Muscle of arm (tissue), 12 donors: ENCODE results near the gene MIOX. TPM values are rescaled to one million over a fixed set of nuclear protein-coding genes. Genes with fewer than 3 reads are reported as not detected.

ENCODE experiments used
- DNase-seq: peaks from one replicate; pipeline ENCODE4 v3.0.0-alpha.2; 2013
- polyA plus RNA-seq, 12 donors: library from polyadenylated mRNA; unstranded; fragments of 120-200 nt; gene quantifications; one replicate each; pipeline ENCODE4 v1.2.1, GENCODE V29; 2013; ENCODE audit not compliant: insufficient read length in 12 of 12

MIOX gene
- polyA plus RNA-seq, 12 donors: 0.16 to 0.20 (median 0.18) TPM; not detected in 9

DNA sequence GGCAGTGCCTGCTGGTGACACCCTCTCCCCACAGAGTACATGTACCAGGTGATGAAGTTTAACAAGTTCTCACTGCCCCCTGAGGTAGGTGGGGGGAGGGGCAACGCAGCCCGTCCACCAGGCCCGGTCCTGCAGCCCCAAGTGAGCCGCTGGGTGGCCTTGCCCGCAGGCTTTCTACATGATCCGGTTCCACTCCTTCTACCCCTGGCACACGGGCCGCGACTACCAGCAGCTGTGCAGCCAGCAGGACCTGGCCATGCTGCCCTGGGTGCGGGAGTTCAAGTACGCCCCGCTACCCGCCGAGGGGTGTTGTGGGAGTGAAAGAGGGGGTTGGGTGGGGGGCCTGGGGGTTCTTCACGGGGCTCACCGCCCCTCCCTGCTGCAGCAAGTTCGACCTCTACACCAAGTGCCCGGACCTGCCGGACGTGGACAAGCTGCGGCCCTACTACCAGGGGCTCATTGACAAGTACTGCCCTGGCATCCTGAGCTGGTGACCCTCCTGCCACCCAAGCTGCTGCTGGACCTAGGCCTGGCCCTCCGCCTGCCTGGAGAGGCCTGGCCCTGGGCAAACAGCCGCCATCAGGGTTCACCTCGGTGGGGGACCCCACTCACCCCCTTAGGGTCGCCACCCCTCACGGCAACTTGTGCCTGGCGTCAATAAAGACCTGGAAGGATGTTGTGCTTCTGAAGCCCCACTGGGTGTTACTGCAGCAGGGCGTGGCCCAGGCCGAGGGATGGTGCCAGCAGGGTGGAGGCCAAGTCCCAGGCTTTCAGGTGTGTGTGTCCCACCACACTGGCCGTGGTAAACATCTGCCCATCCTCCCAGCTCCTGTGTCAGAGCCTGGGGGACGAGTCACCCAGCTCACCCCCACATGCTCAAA is 2.9 kb downstream of the MIOX start:
- no peak for DNase-seq

DNA sequence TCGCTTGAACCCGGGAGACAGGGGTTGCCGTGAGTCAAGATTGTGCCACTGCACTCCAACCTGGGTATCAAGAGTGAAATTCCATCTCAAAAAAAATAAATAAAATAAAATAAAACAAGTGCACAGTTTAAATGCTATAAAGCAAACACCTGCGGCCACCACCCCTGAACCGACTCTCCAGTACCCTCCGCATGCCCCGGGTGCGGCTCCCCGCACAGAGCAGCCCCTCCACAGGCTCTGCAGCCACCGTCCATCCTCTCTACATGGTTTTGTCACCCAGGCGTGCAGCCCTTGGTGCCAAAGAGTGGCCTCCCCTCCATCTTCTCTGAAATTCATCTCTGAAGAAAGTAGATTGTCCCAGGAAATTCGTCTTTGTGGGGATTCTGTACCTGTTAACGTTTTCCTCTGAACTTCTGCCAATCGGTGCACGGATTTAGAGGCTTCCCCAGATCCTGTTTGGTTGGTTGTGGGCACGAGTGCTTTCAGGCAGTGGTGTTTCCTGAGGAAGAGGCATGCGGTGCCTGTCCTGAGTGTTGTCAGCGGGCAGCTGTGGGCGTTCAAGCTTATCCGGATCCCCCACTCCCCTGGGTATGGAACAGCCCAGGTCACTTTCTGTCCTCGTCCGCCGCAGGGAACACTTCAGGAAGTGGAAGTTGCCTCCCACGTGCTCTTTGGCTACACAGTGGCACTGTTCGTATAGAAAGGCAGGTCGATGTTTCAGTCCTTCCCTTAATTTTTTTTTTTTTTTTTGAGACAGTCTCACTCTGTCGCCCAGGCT is 4.1 kb downstream of the MIOX start:
- DNase-seq: no peak

DNA sequence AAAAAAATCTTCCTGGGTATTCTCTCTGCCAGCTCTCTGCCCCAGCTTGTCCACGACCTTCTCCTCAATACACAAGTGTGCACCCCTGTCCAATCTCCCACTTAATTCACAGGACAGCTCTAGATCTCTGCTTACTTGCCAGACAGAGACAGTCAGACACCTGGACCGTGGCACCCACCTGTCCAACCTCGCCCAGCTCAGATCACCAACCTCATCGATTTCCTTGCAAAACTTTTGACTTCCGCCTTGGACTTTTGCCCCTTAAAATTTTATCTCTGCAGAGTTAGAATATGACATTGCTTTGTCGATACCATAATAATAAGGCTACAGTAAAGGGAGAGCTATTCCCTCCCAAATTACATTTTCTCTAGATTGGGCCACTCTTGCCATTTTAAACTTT is 10.4 kb downstream of the MIOX start:
- no peak for DNase-seq

DNA sequence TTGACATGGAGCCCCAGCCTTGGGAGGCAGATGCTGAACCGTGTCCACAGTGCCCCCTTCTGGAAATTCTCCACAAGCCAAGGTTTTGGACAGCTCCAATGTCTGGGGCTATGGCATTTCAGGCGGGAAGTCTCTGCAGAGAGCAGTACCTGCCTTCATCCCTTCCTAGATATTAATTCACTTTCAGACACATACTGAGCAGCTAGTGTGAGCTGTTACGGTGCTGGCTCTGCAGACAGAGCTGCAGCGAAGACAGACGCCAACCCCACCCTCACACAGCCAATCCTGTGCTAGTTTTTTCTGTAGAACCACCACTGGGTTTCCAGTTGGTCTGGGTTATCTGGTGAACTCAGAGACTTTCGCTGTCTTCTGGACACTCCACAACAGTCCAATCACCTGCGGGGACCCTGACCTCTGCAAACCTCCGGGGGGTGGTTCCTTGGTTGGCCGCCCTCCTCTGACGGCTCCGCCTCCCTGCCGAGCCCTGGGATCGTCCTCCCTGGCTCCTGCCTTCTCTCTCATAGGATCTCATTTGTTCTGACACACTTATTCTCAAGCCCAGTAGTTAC is 11.7 kb downstream of the MIOX start:
- DNase-seq: peak; percentile 35

DNA sequence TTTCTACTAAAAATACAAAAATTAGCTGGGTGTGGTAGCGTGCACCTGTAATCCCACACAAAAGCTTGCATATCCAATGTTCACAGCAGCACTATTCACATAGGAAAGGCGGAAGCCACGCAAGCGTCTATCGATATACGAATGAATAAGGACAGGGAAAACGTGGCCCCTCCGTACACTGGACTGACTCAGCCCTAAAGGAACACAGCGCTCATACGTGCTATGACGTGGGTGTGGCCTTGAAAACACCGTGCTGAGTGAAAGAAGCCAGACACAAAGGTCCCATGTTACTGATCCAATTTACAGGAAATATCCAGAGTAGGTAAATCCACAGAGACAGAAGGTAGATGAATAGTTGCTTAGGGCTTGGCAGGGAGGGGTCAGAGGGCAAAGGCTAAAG is 13.8 kb downstream of the MIOX start:
- DNase-seq: no peak

DNA sequence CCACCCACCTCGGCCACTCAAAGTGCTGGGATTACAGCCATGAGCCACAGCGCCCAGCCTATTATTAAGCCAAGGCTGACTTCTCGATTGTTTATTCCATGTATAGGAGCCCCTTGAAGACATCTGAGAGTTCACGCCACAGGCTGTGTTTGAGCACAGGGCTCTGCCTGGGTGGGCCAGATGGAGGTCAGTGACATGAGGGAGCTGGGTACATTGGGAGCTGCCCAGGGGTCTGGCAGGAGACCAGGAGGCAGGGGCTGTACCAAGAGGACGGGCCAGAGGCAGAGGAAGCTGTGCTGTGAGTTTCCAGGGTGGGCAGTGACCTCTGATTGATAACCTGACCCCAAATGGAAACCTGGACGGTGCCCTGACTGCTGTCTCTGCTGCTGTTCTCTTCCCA is 15.4 kb downstream of the MIOX start:
- no peak for DNase-seq

DNA sequence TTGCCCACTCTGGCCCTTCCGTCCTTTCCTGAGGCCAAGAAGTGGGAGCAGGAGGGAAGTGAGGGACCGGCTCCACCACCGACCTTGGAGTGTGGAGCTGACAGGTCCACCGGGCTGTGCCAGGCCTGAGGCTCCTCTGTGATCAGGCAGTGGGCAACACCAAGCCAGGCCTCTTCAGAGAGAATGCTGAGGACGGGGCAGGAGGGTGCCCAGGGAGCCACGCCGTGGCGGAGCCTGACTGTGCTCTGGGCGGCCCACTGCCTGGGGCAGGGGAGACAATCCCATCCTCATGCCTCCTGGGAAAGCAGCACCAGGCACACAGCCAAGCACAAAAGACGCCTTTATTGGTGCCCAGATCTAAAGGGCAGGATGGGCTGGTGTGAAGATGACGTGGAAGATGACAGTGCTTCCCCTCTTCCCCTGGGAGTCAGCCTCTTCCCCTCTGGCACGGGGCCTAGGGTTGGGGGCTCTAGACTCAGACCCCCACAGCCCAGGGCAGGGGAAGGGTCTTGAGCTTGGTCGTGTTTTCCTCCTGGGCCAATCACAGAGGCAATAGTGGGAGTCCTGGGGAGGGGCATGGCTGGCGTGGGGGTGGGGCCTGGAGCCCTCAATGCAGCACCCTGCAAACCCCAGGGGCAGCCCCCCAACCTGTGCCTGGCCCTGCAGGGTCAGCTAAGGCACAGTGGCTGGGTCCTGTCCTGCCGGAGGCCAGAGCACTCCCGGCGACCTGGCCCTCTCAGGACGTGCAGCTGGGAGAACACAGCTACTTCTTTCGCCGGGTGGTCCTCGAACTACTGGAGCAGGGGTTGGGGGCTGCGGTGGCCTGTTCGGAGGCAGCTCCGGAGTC is 16.2 kb downstream of the MIOX start:
- DNase-seq: no peak

DNA sequence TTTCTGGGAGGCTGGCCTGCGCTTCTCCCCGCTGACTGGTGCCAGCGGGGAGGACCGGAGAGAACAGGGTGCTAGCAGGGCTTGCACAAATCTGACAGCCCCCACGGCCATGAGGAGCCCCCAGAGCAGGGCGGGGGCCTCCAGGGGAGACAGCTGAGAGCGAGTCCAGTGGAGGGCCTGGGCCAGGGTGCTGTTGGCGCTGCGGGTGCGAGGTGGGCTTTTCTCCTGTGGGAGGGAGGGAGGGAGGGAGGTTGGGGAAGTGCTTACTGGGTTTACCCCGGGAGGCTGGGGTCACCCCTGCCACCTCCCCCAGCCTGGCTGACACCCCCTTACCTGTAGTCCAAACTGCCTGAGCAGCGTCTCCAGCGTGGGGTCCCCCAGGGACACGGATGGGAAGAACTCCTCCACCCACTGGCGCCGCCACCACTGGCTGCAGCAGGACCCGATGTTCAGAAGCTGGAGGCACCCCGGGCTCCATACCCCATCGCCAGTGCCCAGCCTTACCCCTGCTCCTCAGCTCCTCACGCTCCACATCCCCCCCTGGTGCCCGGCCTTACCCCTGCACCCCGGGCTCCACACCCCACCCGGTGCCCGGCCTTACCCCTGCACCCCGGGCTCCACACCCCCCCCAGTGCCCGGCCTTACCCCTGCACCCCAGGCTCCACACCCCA is 17.0 kb downstream of the MIOX start:
- DNase-seq: no peak

DNA sequence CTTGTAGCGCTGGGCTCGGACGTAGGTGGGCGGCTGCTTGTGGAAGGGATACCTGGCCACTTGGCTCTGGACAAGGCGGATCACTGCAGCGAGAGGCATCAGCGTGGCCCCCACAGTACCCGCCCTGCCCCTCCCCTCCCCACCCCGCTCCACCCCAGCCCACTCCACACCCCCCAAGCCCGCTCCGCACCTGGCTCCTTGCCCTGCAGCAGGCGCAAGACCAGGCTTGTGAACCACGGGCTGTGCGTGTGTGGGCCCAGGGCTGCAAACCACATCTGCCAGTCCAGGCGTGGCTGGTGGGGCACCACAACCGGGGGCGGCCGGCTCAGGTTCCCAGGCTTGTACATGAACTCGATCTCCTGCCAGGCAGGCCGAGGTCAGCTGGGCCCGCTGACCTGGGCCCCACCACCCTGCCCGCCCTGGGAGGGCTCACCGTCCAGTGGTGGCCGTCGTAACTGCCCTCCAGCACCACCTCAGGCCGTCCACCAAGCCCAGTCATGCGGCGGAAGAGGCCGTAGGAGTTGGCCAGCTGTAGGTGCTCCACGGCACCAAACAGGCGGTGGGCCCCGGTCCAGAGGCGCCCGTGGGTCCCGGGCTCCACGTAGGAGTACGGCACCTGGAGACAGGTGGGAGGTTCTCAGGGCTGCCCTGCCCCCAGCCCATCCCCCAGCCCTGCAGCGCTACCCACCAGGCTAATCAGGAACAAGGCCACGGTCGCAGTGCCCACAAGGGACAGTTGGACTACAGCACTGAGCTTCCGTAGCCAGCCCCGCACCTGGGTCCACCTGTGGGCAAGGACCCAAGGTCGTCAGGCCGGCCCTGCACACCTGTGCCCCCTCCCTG is 17.9 kb downstream of the MIOX start:
- DNase-seq: no peak

DNA sequence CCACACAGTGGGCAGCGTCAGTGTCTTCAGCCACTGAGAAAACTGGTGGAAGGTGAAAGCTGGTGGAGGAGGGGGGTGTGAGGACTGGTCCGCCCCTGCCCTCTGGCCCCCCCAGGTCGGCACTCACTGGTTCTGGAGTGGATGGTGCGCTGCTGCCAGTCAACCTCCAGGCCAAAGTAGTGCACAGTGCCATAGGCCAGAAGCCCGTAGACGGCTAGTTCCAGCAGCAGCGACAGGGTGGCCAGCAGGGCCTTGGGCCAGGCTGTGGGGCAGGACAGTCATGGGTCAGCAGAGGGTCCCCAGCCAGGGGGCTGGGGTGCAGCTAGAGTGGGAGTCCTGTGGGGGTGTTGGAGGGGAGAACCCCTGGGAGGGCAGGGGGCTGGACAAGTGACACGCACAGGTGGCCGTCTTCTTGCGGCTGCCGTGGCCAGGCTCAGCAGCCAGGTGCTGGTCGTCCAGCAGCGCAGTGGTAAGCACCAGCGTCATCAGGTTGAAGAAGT is 18.7 kb downstream of the MIOX start:
- DNase-seq: no peak

DNA sequence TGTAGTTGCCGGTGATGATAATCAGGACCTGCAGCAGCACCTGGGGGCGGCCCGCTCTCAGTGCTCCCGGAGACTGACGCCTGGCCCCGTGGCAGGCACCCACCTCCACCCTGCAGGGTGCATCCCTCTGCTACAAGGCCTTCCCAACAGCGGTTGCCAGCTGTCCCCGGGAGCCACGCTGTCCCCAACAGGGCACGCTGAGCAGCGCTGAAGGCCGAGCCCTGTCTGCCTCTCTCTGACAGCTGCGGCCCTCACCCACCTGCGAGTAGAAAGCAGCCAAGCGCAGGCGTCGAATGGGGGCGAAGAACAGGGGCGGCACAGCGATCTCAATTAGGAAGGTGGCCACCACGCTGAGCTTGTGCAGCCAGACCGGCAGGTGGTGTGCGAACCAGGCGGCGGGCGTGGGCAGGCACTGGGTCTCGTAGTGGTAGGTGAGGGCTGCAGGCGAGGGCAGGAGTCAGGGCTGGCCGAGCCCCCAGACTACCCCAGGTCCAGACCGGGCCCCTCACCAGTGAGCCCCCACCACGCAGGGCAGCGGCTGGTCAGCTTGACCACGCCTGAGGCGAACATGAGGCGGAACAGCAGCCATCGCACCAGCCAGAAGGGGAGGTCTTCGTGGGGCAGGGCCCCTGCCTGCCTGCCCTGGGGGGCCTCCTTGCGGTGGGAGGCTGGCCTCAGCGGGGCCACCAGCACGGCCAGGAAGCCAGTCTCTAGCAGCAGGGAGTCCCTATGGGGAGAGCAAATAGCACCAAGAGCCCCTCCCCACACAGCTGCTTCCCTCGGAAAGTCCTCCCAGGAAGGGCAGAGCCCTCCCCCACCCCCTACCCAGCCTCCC is 19.3 kb downstream of the MIOX start:
- DNase-seq: no peak

DNA sequence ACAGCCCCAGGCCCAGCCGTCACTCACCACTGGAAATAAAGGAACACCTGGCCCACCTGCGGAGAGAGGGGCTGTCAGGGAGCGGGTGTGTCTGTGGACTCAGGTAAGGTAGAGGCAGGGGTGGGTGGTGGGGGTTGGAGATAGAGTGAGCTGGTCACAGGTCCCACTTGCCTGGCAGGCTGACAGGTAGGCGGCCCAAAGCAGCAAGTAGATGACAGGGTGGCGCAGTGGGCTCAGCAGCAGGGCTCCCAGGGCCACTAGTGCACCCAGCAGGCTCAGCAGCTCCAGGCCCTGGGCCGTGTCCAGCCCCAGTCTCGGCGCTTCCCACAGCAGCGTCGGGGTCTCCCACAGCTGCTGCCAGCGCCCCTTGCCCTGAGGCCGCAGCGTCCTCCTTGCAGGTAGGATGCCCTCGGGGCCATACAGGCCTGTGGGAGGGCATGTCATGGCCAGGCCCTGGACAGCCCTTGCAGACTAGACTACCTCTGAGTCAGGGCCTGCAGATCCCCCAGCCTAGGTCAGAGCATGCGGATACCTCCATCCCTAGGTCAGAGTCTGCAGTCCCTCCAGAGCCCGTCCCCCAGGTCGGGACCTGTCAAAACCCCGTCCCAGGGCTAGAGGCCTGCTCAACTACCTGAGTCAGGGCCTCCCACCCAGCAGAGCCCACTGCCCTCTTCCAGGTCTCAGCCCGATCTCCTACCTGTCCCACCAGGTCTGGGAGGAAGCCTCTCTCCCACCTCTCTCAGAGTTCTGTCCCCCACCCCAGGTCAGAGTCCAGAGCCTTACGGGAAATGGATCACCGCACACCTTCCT is 20.2 kb downstream of the MIOX start:
- DNase-seq: no peak

DNA sequence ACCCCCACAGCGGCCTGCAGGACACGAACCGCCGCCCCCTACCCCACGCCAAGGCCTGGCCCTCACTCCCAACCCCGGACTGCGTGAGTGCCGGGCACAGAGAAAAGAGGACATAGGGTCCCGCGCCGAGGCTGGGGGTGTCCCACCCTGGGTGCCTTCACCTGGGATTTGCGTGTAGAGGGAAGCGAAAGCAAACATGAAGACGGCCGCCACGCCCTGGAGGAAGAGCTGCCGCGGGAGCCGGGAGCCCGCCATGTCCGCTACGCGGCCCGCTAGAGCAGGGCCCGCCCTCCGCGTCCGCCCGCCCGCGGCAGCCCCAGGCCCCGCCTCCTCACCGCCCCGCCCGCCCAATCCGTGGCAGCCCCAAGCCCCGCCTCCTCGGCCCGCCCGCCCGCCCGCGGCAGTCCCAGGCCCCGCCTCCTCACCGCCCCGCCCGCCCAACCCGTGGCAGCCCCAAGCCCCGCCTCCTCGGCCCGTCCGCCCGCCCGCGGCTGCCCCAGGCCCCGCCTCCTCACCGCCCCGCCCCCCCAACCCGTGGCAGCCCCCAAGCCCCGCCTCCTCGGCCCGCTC is 20.8 kb downstream of the MIOX start, which contains the start of gene LMF2:
TSS of gene LMF2 (minus strand) at position 282 of the 570 bp plus-strand sequence. CDS start at position 255, 27 bp downstream.
- DNase-seq: no peak

DNA sequence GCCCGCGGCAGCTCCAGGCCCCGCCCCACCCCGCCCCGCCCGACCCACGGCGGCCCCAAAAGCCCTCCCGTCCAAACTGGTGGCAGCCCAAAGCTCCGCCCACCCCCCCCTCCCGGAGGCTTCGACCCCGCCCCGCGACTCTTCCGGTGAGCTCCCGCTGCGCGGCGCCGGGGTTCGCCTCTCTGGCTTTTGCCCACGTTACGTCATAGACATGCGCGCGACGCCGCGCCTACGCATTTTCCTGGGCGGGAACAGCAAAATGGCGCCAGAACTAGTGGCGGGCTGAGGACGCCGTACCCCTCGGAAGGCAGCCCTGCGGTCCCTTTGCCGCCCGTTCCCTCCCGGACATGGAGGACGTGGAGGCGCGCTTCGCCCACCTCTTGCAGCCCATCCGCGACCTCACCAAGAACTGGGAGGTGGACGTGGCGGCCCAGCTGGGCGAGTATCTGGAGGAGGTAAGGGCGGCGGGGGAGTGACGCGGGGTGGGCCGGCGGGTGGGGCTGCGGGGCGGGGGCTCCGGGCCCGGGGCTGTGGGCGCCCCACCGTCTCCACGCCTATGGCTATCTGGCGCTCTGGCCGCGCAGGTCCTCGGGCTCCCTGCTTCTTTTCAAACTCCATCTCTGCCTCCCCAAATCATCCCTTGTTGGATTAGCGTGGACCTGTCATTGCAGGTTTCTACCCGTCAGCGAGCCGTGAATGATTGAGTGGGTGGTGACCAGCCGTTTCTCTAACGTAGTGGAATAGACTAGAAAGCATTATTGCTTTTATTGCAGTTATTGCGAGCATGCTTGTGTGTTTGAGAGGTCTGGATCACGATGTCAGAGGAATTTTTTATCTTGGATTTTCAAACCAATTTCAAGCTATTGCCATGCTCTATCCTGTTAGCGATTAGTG is 21.6 kb downstream of the MIOX start, which contains the start of gene NCAPH2:
TSS of gene NCAPH2 (plus strand) at position 234 of the 894 bp plus-strand sequence. CDS start at position 348, 114 bp downstream.
- DNase-seq: peak; percentile 99

DNA sequence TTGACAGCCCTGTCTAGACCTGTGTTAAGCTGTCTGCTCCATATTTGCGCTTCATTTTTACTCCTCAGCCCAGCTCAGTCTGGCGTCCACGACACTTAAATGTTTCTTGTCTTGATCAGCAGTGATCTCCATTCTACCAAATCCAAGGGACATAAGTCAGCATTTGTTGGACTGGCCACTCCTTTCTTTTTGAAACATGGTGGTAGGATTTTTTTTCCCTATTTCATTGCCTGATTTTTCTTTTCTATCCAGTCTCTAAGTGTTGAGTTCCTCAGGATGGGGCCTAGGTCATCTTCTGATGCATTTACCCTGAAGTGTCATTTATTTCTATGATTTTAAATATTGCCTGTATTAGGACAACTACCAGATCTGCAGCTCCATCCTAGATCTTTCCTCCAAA is 22.2 kb downstream of the MIOX start:
- DNase-seq: no peak

DNA sequence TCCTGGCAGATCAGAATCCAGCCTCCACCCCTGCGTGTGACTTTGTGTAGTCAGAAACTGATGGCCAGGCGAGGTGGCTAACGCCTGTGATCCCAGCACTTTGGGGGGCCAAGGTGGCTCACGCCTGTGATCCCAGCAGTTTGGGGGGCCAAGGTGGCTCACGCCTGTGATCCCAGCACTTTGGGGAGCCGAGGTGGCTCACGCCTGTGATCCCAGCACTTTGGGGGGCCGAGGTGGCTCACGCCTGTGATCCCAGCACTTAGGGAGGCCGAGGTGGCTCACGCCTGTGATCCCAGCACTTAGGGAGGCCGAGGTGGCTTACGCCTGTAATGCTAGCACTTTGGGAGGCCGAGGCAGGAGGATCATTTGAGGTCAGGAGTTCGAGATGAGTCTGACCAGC is 26.5 kb downstream of the MIOX start:
- no peak for DNase-seq
